Motor neuron (in vitro differentiated cells): ENCODE data around the gene KIF12. TPM values are rescaled to one million over a fixed set of nuclear protein-coding genes. Genes with fewer than 3 reads are reported as not detected.

Source experiments
- ATAC-seq, 8 experiments: fragments of 200-7000 bp; cut with Tn5 transposase; replicated peaks in 6 of 8; 2 replicates each; pipeline ENCODE4 v1.8.0; 2021; ENCODE audit warnings: mild to moderate bottlenecking in 8 of 8, moderate library complexity in 8 of 8
- H3K27ac ChIP-seq, 2 donors: fragments of 250-450 bp; sonication (Bioruptor Pico); 2 replicates each; pipeline ENCODE4 v1.9.0; 2021; ENCODE audit warnings: antibody characterized with exemption in 2 of 2, mild to moderate bottlenecking in 2 of 2, moderate library complexity in 1 of 2
- H3K4me1 ChIP-seq, 2 donors: fragments of 250-450 bp; sonication (Bioruptor Pico); replicated peaks in 1 of 2; 2 replicates each; pipeline ENCODE4 v1.6.1; 2021; ENCODE audit warnings: antibody characterized with exemption in 2 of 2, mild to moderate bottlenecking in 2 of 2, moderate library complexity in 1 of 2
- H3K4me3 ChIP-seq, 5 donors: fragments of 250-450 bp; sonication (Bioruptor Pico); 2 replicates each; pipeline ENCODE4 v1.9.0; 2021; ENCODE audit warnings: antibody characterized with exemption in 5 of 5, mild to moderate bottlenecking in 5 of 5, moderate library complexity in 4 of 5
- WGBS, 10 experiments: fragments of 450-650 bp; shearing (Covaris generic); methylation state at CpG; one replicate each; pipeline ENCODE4 v1.0.0; 2022; 5-methylcytosine and 5-hydroxymethylcytosine counted together
- in situ Hi-C, 9 experiments: fragments of 400-800 bp; cut with MboI; loops; one replicate each; pipeline ENCODE4 v1.15.0; 2021; ENCODE audit warnings: low sequenced_read_pairs in 9 of 9, low pct_unique_long_range_greater_than_20kb in 2 of 9; ENCODE audit not compliant: unreplicated experiment in 9 of 9
- total RNA-seq, 8 experiments: library from RNA; unstranded; fragments of 300-600 nt; gene quantifications; 2 replicates each; pipeline versions ENCODE4 v1.2.3 to v1.2.4, GENCODE V29; 2022

The KIF12 gene
- total RNA-seq, 8 experiments from 2014 or later = 0.46 to 2.0 (median 0.96) TPM; not detected in 3

- 17 to 100% (median 73%) methylated on average over 1 to 6 of the region's 16 CpGs; no CpG with 5 or more reads in 3 of the 10 experiments for WGBS, 10 experiments
- H3K4me3 ChIP-seq = no peak overlapping the region
- peaks cover 16 to 48% of the 10 kb centered on the region in 2 donors for H3K4me1 ChIP-seq
- in situ Hi-C loops = loop anchor here in 4 of 9 experiments (25.0 kb wide), 1 partner anchor 166 kb away; no protein-coding TSS in a partner anchor
- H3K27ac ChIP-seq = peak overlapping the region; percentile 61 to 69
- ATAC-seq = peak in 5 of 8 experiments; percentile 20 to 69 (median 55)
These were observed 22.4 kb upstream of the KIF12 start for GRCh38 chr9:114121227-114122135.

DNA sequence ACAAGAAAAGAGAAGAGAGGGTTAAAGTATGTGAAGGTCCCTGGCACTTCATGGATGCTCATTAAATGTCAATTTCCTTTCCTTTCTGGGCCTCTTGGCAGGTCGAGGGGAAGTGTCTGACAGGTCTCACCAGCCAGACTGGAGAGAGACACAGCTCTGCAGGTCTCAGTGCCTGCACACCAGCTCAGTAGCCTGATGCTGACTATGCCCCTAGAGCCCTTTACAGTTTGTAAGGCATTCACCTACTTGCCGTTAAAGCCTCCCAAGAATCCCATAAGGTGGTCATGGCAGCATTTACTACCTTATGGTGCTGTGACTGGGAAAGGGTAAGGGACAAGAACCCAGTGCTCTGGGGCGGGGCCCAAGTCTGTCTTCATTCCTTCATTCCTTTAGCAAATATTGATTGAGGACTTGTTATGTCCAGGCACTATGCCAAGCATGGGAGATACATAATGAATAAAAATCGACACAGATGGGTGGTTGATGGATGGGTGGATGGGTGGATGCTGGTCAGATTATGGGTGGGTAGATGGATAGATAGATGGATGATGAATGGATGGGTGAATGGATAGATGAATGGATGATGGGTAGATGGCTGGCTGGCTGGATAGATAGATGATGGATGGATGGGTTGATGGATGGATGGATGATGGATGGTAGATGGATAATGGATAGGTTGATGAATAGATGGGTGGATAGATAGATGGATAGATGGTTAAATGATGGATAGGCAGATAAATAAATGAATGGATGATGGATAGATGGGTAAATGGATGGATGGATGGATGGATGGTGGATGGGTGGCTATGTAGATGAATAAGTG is 21.3 kb upstream of the KIF12 start:
- in situ Hi-C loops = loop anchor here in 4 of 9 experiments (25.0 kb wide), 1 partner anchor 167 kb away; no protein-coding TSS in a partner anchor
- no peak for ATAC-seq
- no peak overlapping the region for H3K27ac ChIP-seq
- H3K4me3 ChIP-seq = no peak overlapping the region
- 0 to 100% (median 63%) methylated on average over 1 to 4 of the region's 4 CpGs; no CpG with 5 or more reads in 3 of the 10 experiments for WGBS, 10 experiments
- H3K4me1 ChIP-seq = peaks cover 16 to 57% of the 10 kb centered on the region in 2 donors

- no peak overlapping the region for H3K27ac ChIP-seq
- ATAC-seq = no peak
- no peak overlapping the region for H3K4me3 ChIP-seq
- peaks cover 13 to 57% of the 10 kb centered on the region in 2 donors for H3K4me1 ChIP-seq
- WGBS, 10 experiments = 16 to 92% (median 53%) methylated on average over 1 to 4 of the region's 9 CpGs; no CpG with 5 or more reads in 3 of the 10 experiments
- in situ Hi-C loops = loop anchor here in 4 of 9 experiments (25.0 kb wide), 1 partner anchor 168 kb away; no protein-coding TSS in a partner anchor
These were observed 20.4 kb upstream of the KIF12 start for GRCh38 chr9:114119242-114120191.

GRCh38 chr9:114117996-114118830 is 19.1 kb upstream of the KIF12 start:
- in situ Hi-C loops = loop anchor here in 4 of 9 experiments (25.0 kb wide), 1 partner anchor 169 kb away; no protein-coding TSS in a partner anchor
- Histone ChIP-seq H3K4me1 (peaks cover 13 to 52% of the 10 kb centered on the region in 2 donors), H3K4me3 (no peak overlapping the region), H3K27ac (no peak overlapping the region)
- 27 to 87% (median 68%) methylated on average over 1 to 14 of the region's 21 CpGs; no CpG with 5 or more reads in 3 of the 10 experiments for WGBS, 10 experiments
- ATAC-seq = peak in 5 of 8 experiments; percentile 63 to 83 (median 66)

DNA sequence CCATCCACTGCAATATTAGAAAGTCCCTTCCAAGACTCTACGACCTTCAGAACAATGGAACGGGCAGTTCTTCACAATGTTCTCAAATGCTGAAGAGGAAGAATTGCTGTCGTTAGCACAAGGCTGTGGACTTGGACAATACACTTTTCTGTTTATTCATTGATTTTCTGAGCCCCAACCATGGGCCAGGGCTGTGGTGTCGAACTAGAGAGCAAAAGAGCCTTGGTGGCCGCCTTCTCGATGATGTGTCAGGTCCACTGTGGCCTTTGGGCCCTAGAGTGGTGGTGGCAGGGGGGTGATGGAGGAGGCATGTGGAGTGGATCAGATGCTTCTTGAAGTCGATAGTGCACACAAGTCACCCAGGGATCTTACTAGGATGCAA is 18.5 kb upstream of the KIF12 start:
- no peak overlapping the region for H3K4me3 ChIP-seq
- 57 to 100% (median 80%) methylated on average over 1 to 7 of the region's 7 CpGs; no CpG with 5 or more reads in 1 of the 10 experiments for WGBS, 10 experiments
- no peak for ATAC-seq
- peaks cover 13 to 52% of the 10 kb centered on the region in 2 donors for H3K4me1 ChIP-seq
- in situ Hi-C loops = loop anchor here in 4 of 9 experiments (25.0 kb wide), 1 partner anchor 170 kb away; no protein-coding TSS in a partner anchor
- H3K27ac ChIP-seq = no peak overlapping the region

GRCh38 chr9:114116126-114116747 is 17.1 kb upstream of the KIF12 start:
- 46 to 87% (median 80%) methylated on average over 1 to 8 of the region's 12 CpGs; no CpG with 5 or more reads in 2 of the 10 experiments for WGBS, 10 experiments
- peak in 4 of 8 experiments; percentile 30 to 78 (median 57) for ATAC-seq
- in situ Hi-C loops = loop anchor here in 4 of 9 experiments (25.0 kb wide), 1 partner anchor 171 kb away; no protein-coding TSS in a partner anchor
- Histone ChIP-seq H3K27ac (no peak overlapping the region), H3K4me3 (no peak overlapping the region), H3K4me1 (peaks cover 3 to 42% of the 10 kb centered on the region in 2 donors)

DNA sequence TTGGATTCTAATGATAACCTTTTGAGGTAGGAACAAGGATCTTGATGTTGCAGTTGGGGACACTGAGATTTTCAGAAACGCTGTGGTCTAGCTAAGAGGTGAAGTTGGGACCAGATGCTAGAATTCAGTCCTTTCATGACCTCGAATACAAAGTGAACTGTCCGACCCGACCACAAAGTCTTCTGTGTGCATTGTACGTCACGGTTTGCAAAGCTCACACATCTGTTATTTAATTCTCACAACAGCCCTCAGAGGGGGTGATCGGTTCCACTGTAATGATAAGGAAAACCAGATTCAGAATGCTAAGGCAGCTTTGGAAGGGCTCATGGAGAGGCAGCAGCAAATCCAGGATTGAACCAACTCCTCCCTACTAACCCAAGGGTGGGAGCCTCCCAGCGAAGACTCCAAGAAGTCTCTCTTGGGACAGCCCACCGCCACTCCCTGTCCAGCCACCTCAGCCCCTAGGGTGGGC is 16.6 kb upstream of the KIF12 start:
- no peak for ATAC-seq
- Histone ChIP-seq H3K27ac (no peak overlapping the region), H3K4me3 (no peak overlapping the region), H3K4me1 (peaks cover 0 to 36% of the 10 kb centered on the region in 2 donors)
- in situ Hi-C loops = loop anchor here in 4 of 9 experiments (25.0 kb wide), 1 partner anchor 172 kb away; no protein-coding TSS in a partner anchor
- WGBS, 10 experiments = 0 to 100% (median 89%) methylated on average over 2 to 8 of the region's 9 CpGs; no CpG with 5 or more reads in 3 of the 10 experiments

DNA sequence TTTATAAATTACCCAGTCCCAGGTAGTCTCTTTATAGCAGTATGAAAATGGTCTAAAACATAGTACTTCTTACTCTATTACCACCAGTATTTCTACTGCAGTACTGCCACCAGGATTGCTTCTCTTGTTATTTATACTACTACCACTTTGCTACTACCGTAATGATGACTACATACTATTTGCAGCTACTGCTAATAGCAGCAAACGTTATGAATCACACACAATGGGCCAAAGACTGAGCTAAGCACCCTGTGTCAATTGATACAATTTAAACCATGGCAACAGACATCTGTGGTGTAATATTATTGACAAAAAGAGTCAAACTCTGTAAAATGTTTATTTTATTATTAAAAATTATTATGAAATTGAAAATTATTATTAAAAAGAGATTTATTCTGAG is 15.3 kb upstream of the KIF12 start:
- in situ Hi-C loops = loop anchor here in 4 of 9 experiments (25.0 kb wide), 1 partner anchor 173 kb away; no protein-coding TSS in a partner anchor
- H3K4me1 ChIP-seq = peaks cover 2 to 30% of the 10 kb centered on the region in 2 donors
- no peak overlapping the region for H3K4me3 ChIP-seq
- 0 to 100% (median 40%) methylated on average over 1 to 2 of the region's 2 CpGs; no CpG with 5 or more reads in 1 of the 10 experiments for WGBS, 10 experiments
- no peak overlapping the region for H3K27ac ChIP-seq
- peak in 1 of 8 experiments; percentile 20 for ATAC-seq

DNA sequence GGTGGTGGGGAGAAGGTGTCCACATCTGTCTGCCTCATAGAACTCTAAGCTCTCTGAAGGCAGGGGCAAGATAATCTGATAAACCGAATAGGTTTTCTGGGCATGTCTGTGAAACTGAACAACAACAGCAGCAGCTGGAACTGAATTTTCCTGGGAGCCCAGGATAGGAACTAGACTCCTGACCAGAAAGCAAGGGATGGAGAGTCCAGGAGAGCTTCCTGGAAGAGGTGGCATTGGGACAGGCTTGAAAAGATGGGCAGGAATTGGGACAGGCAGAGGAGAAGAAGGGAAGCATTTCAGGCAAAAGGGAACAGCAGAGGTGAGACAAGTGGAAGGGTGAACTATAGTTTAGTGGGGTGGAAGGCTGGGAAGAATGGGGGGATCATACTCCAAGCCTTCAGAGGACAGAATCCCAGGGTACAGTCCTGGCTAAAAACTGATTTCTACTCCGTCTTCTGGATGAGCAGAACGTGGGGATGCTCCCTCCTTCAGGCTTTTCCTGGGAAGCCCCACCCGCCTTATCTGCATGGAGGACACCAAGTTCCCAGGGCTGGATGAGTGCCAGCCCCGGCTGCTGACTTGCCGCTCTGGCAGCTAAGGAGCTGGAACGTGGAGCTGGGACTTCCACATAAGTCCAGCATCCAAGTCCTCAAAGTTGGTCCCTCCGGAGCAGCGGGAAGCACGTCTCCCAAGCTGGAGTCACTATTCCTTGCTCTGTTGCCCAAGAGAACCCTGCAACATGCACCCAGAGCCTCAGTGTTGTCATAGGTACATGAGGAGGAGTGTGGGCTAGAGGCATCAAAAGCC is 13.9 kb upstream of the KIF12 start:
- H3K4me1 ChIP-seq = peaks cover 9 to 27% of the 10 kb centered on the region in 2 donors
- WGBS, 10 experiments = 33 to 64% (median 55%) methylated on average over 1 to 7 of the region's 10 CpGs; no CpG with 5 or more reads in 4 of the 10 experiments
- ATAC-seq = peak in 3 of 8 experiments; percentile 23 to 80 (median 76)
- in situ Hi-C loops = loop anchor here in 4 of 9 experiments (25.0 kb wide), 1 partner anchor 174 kb away; no protein-coding TSS in a partner anchor
- no peak overlapping the region for H3K4me3 ChIP-seq
- no peak overlapping the region for H3K27ac ChIP-seq

DNA sequence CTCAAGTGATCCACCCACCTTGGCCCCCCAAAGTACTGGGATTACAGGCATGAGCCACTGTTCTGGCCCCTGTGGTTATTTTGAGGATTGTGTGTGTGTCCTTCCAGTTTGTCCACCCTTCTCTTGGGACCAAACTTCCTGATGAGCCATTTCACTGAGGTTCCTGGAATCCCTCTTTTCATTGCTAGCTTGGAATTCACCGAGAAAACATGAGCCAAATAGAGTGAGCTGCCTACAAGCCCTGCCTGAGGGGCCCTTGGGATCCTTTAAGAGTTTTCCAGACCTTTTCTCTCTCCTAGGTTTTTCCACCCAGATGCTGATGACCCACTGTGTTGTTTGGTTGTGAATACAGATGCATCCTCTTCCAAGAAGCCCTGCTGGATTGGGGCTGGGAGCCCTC is 13.2 kb upstream of the KIF12 start:
- ATAC-seq = no peak
- Histone ChIP-seq H3K4me1 (peaks cover 9 to 23% of the 10 kb centered on the region in 2 donors), H3K27ac (no peak overlapping the region), H3K4me3 (no peak overlapping the region)
- in situ Hi-C loops = loop anchor here in 4 of 9 experiments (25.0 kb wide), 1 partner anchor 175 kb away; no protein-coding TSS in a partner anchor
- WGBS, 10 experiments = 20 to 100% (median 100%) methylated on average over 1 of the region's 1 CpG; no CpG with 5 or more reads in 5 of the 10 experiments
